PC-3 (cell line): ENCODE results near the gene CNTNAP2.

Source experiments
- CTCF ChIP-seq: fragments of 300-600 bp; sonication (generic); conservative IDR thresholded peaks from 2 replicates; pipeline ENCODE4 v1.5.1; 2017; ENCODE audit warnings: antibody characterized with exemption, low read depth, mild to moderate bottlenecking, low read length
- EZH2 ChIP-seq: fragments of 300-600 bp; sonication (generic); IDR thresholded peaks from one replicate; pipeline ENCODE4 v1.6.1; 2017; ENCODE audit warnings: antibody characterized with exemption, mild to moderate bottlenecking, low read length; ENCODE audit not compliant: unreplicated experiment
- EZH2phosphoT487 ChIP-seq: fragments of 300-600 bp; sonication (generic); IDR thresholded peaks from 2 replicates; pipeline ENCODE4 v1.6.1; 2018; ENCODE audit warnings: mild to moderate bottlenecking, antibody characterized with exemption, low read length, borderline replicate concordance

- peak; percentile 74 for TF ChIP-seq CTCF
- TF ChIP-seq EZH2 = no peak
- TF ChIP-seq EZH2phosphoT487 = no peak
Measured at GRCh38 chr7:147432079-147432478, 1315.5 kb downstream of the CNTNAP2 start.
